Naive B cell (primary cell): ENCODE data around the gene PACS1. TPM values are rescaled to one million over a fixed set of nuclear protein-coding genes. Genes with fewer than 3 reads are reported as not detected.
"Not testable (repeated sequence)": the region's sequence is repeated elsewhere in the genome, so short reads cannot be mapped to it uniquely, and the experiment has no call there.

ENCODE experiments used
- ATAC-seq, 2 donors: fragments of 150-1000 bp; cut with Tn5 transposase; 2 replicates each; pipeline ENCODE4 v1.10.0; 2021; ENCODE audit warnings: low read depth in 2 of 2, mild to moderate bottlenecking in 2 of 2, moderate library complexity in 2 of 2
- DNase-seq: peaks from one replicate; pipeline ENCODE4 v3.0.0; 2022
- H3K27ac Mint-ChIP-seq, 6 donors: one replicate each; pipeline ENCODE4 v1.8.0; 2020 to 2022; ENCODE audit warnings: mild to moderate bottlenecking in 6 of 6, mixed read lengths in 6 of 6, moderate library complexity in 5 of 6, inconsistent platforms in 2 of 6
- H3K27me3 Mint-ChIP-seq, 3 donors: one replicate each; pipeline ENCODE4 v1.8.0; 2021 to 2022; ENCODE audit warnings: mixed read lengths in 3 of 3, mild to moderate bottlenecking in 1 of 3
- H3K36me3 Mint-ChIP-seq, 2 donors: one replicate each; pipeline ENCODE4 v1.8.0; 2020 to 2022; ENCODE audit warnings: mixed read lengths in 2 of 2, inconsistent platforms in 1 of 2, mild to moderate bottlenecking in 1 of 2
- H3K4me1 Mint-ChIP-seq, 3 donors: one replicate each; pipeline ENCODE4 v1.8.0; 2020 to 2022; ENCODE audit warnings: mixed read lengths in 3 of 3, inconsistent platforms in 1 of 3, mild to moderate bottlenecking in 1 of 3, moderate library complexity in 1 of 3
- H3K4me3 Mint-ChIP-seq, 8 donors: one replicate each; pipeline ENCODE4 v1.8.0; 2020 to 2022; ENCODE audit warnings: mild to moderate bottlenecking in 8 of 8, mixed read lengths in 8 of 8, moderate library complexity in 8 of 8, inconsistent platforms in 2 of 8
- H3K9me3 Mint-ChIP-seq, 7 donors: one replicate each; pipeline ENCODE4 v1.8.0; 2020 to 2022; ENCODE audit warnings: mixed read lengths in 7 of 7, mild to moderate bottlenecking in 5 of 7, inconsistent platforms in 2 of 7, moderate library complexity in 1 of 7
- polyA plus RNA-seq, 6 donors: library from polyadenylated mRNA; unstranded; fragments of 300-500 nt; fragmentation: Illumina TruSeq; gene quantifications; one replicate each; pipeline ENCODE4 v1.2.3, GENCODE V29; 2021; ENCODE audit warnings: low read depth in 6 of 6

The PACS1 gene
- polyA plus RNA-seq, 6 donors from 2014 or later = 44.3 to 133 (median 57.3) TPM

GRCh38 chr11:66272596-66272995 is 202.5 kb downstream of the PACS1 start:
- H3K4me3 Mint-ChIP-seq = peak overlapping the region in 1 of 8 donors; percentile 64

GRCh38 chr11:66274219-66274618 is 204.1 kb downstream of the PACS1 start:
- peaks cover 30 to 35% (median 34%) of the 10 kb centered on the region in 3 donors for H3K4me1 Mint-ChIP-seq
- H3K27ac Mint-ChIP-seq = no peak overlapping the region
- H3K36me3 Mint-ChIP-seq = peaks cover 12 to 40% of the 10 kb centered on the region in 2 donors
- peak overlapping the region in 1 of 8 donors; percentile 42 for H3K4me3 Mint-ChIP-seq
- peaks cover 0 to 4% (median 3%) of the 10 kb centered on the region in 3 donors for H3K27me3 Mint-ChIP-seq
- DNase-seq (no peak), ATAC-seq (no peak)
- no peaks in the 10 kb centered on the region for H3K9me3 Mint-ChIP-seq

More at GRCh38 chr11:66272596-66272995, 202.5 kb downstream of the PACS1 start:
- no peaks in the 10 kb centered on the region for H3K27me3 Mint-ChIP-seq
- DNase-seq (no peak), ATAC-seq (no peak)
- peaks cover 33 to 40% (median 34%) of the 10 kb centered on the region in 3 donors for H3K4me1 Mint-ChIP-seq
- H3K36me3 Mint-ChIP-seq = peaks cover 12 to 44% of the 10 kb centered on the region in 2 donors
- H3K27ac Mint-ChIP-seq = peak overlapping the region in 1 of 6 donors; percentile 52
- no peaks in the 10 kb centered on the region for H3K9me3 Mint-ChIP-seq

GRCh38 chr11:66275396-66275795 is 205.3 kb downstream of the PACS1 start:
- peaks cover 0 to 11% (median 11%) of the 10 kb centered on the region in 3 donors for H3K27me3 Mint-ChIP-seq
- H3K36me3 Mint-ChIP-seq = peaks cover 12 to 36% of the 10 kb centered on the region in 2 donors
- DNase-seq = no peak
- no peak for ATAC-seq
- H3K27ac Mint-ChIP-seq = no peak overlapping the region
- peak overlapping the region in 1 of 8 donors; percentile 30 for H3K4me3 Mint-ChIP-seq
- H3K4me1 Mint-ChIP-seq = peaks cover 32 to 35% (median 32%) of the 10 kb centered on the region in 3 donors
- H3K9me3 Mint-ChIP-seq = no peaks in the 10 kb centered on the region

- H3K4me1 Mint-ChIP-seq = peaks cover 27 to 35% (median 32%) of the 10 kb centered on the region in 3 donors
- H3K36me3 Mint-ChIP-seq = peaks cover 12 to 36% of the 10 kb centered on the region in 2 donors
- H3K9me3 Mint-ChIP-seq = no peaks in the 10 kb centered on the region
- DNase-seq (no peak), ATAC-seq (no peak)
- peak overlapping the region in 1 of 8 donors; percentile 7 for H3K4me3 Mint-ChIP-seq
- peaks cover 0 to 15% (median 11%) of the 10 kb centered on the region in 3 donors for H3K27me3 Mint-ChIP-seq
- peak overlapping the region in 1 of 6 donors; percentile 76 for H3K27ac Mint-ChIP-seq
Observed at GRCh38 chr11:66275984-66276612, 206.0 kb downstream of the PACS1 start.

- H3K4me1 Mint-ChIP-seq = peaks cover 32 to 40% (median 35%) of the 10 kb centered on the region in 3 donors
- peaks cover 12 to 36% of the 10 kb centered on the region in 2 donors for H3K36me3 Mint-ChIP-seq
- not testable (repeated sequence) for H3K9me3 Mint-ChIP-seq, DNase-seq, ATAC-seq, H3K27ac Mint-ChIP-seq
- peaks cover 0 to 17% (median 11%) of the 10 kb centered on the region in 3 donors for H3K27me3 Mint-ChIP-seq
- H3K4me3 Mint-ChIP-seq = peak overlapping the region in 3 of 8 donors; percentile 34 to 72 (median 65)
Observed at GRCh38 chr11:66276619-66277018, 206.5 kb downstream of the PACS1 start.

- Mint-ChIP-seq H3K27me3 (peaks cover 0 to 17% (median 11%) of the 10 kb centered on the region in 3 donors), H3K27ac (peak overlapping the region in 3 of 6 donors; percentile 24 to 57 (median 39)), H3K4me1 (peaks cover 35 to 44% (median 39%) of the 10 kb centered on the region in 3 donors), H3K36me3 (peaks cover 12 to 36% of the 10 kb centered on the region in 2 donors), H3K4me3 (peak overlapping the region in 6 of 8 donors; percentile 29 to 72 (median 66))
- not testable (repeated sequence) for H3K9me3 Mint-ChIP-seq, DNase-seq, ATAC-seq
Observed at GRCh38 chr11:66277064-66277463, 207.0 kb downstream of the PACS1 start.

GRCh38 chr11:66277471-66278362 is 207.6 kb downstream of the PACS1 start, which contains the start of gene CNIH2:
Gene CNIH2 (plus strand): TSS chr11:66278175. CDS start chr11:66278457, 282 bp downstream.
- H3K36me3 Mint-ChIP-seq = peaks cover 8 to 36% of the 10 kb centered on the region in 2 donors
- H3K4me1 Mint-ChIP-seq = peaks cover 42 to 51% (median 44%) of the 10 kb centered on the region in 3 donors
- DNase-seq (peak; percentile 55), ATAC-seq (peak; percentile 21 to 26)
- H3K27me3 Mint-ChIP-seq = peaks cover 0 to 17% (median 11%) of the 10 kb centered on the region in 3 donors
- peak within 1 kb of the TSS; percentile 44 to 83 (median 68) for H3K4me3 Mint-ChIP-seq
- H3K9me3 Mint-ChIP-seq = no peaks in the 10 kb centered on the region
- peak within 1 kb of the TSS; percentile 57 to 96 (median 90) for H3K27ac Mint-ChIP-seq

- ATAC-seq (no peak), DNase-seq (no peak)
- H3K4me1 Mint-ChIP-seq = peaks cover 43 to 56% (median 47%) of the 10 kb centered on the region in 3 donors
- H3K9me3 Mint-ChIP-seq = no peaks in the 10 kb centered on the region
- H3K27ac Mint-ChIP-seq = peak overlapping the region in 4 of 6 donors; percentile 69 to 96 (median 90)
- peak overlapping the region in 7 of 8 donors; percentile 55 to 83 (median 63) for H3K4me3 Mint-ChIP-seq
- peaks cover 0 to 17% (median 11%) of the 10 kb centered on the region in 3 donors for H3K27me3 Mint-ChIP-seq
- peaks cover under 1 to 29% of the 10 kb centered on the region in 2 donors for H3K36me3 Mint-ChIP-seq
Observed at GRCh38 chr11:66278363-66279091, 208.5 kb downstream of the PACS1 start.

GRCh38 chr11:66279092-66279734 is 209.1 kb downstream of the PACS1 start:
- no peaks in the 10 kb centered on the region for H3K9me3 Mint-ChIP-seq
- peak overlapping the region in 5 of 6 donors; percentile 78 to 96 (median 89) for H3K27ac Mint-ChIP-seq
- peaks cover 43 to 56% (median 46%) of the 10 kb centered on the region in 3 donors for H3K4me1 Mint-ChIP-seq
- H3K4me3 Mint-ChIP-seq = peak overlapping the region in 7 of 8 donors; percentile 52 to 83 (median 66)
- H3K27me3 Mint-ChIP-seq = peaks cover 0 to 17% (median 11%) of the 10 kb centered on the region in 3 donors
- no peak for DNase-seq
- ATAC-seq = no peak
- peaks cover 0 to 23% of the 10 kb centered on the region in 2 donors for H3K36me3 Mint-ChIP-seq

- no peaks in the 10 kb centered on the region for H3K9me3 Mint-ChIP-seq
- peaks cover 0 to 17% (median 11%) of the 10 kb centered on the region in 3 donors for H3K27me3 Mint-ChIP-seq
- no peak overlapping the region for H3K4me3 Mint-ChIP-seq
- peaks cover 0 to 14% of the 10 kb centered on the region in 2 donors for H3K36me3 Mint-ChIP-seq
- no peak for DNase-seq
- ATAC-seq = no peak
- peak overlapping the region in 4 of 6 donors; percentile 56 to 89 (median 74) for H3K27ac Mint-ChIP-seq
- peaks cover 48 to 56% (median 50%) of the 10 kb centered on the region in 3 donors for H3K4me1 Mint-ChIP-seq
Observed at GRCh38 chr11:66280428-66280827, 210.4 kb downstream of the PACS1 start.

GRCh38 chr11:66281001-66281400 is 210.9 kb downstream of the PACS1 start:
- ATAC-seq (no peak), DNase-seq (no peak)
- Mint-ChIP-seq H3K27ac (peak overlapping the region; percentile 78 to 98 (median 92)), H3K4me3 (peak overlapping the region in 3 of 8 donors; percentile 32 to 87 (median 52)), H3K27me3 (peaks cover 0 to 17% (median 11%) of the 10 kb centered on the region in 3 donors), H3K9me3 (no peaks in the 10 kb centered on the region), H3K4me1 (peaks cover 48 to 56% (median 50%) of the 10 kb centered on the region in 3 donors), H3K36me3 (peaks cover 0 to 9% of the 10 kb centered on the region in 2 donors)
